GM21786 (cell line): Measurements from ENCODE around the gene SLC39A1.
A peak's percentile ranks its signal among the peaks of the same experiment; 100 is the strongest.

Experiments used
- ATAC-seq: cut with Tn5 transposase; IDR thresholded peaks from one replicate; pipeline ENCODE4 v1.9.1; 2021; ENCODE audit not compliant: unreplicated experiment

Gene SLC39A1

DNA sequence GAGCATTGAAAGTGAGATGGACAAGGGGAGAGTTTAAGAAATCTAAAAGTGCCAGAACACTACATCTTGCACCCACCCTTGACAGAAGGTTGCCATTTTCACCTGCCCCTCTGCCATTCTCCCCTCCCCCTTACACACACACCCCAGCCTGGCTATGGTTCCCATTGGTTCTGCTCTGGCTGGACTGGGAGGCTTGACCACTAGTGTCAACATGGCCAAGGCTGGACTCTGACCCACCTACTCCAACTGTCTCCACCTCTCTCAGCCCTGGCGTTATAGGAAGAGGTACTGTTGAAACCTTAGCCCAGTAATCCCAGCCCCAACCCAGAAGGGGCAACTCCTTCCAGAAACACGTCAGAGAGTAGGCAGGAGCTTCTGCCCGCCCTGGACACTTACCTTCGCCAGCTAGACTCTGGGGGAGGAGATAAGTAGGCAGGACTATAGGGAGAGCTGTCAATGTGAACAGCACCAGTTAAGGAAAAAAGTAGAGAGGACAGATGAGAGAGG lies 9.4 kb downstream of the SLC39A1 start:
- no peak for ATAC-seq

DNA sequence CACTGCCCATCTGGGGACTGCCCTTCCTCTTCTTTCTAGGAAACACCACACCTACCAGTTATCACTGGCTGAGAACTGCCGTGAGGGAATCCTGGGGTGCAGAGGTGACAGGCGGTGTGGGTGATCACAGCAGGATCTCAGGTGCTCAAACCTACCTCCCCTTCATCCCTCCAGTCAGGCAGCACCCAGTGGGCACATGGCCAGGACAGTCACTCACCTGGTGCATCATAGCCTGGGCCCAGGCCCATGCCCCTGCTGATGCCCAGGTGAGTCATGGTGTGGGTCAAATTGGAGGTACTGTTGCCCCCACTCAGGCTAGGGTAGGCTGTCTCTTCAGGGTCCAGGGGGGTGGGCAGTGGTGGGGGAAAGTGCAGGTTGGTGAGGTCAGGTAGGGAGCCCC lies 11.5 kb downstream of the SLC39A1 start:
- ATAC-seq: no peak

DNA sequence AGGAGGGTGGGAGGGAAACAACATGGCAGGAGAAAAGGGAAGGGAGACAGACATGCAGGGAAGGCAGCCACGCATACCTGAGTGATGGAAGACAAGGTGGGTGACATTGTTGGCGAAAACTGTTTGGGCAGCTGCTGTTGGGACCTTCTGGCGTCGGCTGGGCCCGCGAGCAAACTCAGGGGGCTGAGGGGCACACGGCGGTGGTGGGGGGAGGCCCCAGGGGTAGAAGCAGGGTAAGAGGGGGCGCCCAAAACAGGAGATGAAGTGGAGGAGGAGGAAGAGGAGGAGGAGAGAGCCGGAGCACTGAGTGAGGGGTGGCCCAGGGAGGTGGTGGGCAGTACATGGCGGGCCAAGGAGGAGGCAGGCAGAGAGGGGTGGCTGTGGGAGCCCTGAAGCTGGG lies 12.2 kb downstream of the SLC39A1 start:
- no peak for ATAC-seq

DNA sequence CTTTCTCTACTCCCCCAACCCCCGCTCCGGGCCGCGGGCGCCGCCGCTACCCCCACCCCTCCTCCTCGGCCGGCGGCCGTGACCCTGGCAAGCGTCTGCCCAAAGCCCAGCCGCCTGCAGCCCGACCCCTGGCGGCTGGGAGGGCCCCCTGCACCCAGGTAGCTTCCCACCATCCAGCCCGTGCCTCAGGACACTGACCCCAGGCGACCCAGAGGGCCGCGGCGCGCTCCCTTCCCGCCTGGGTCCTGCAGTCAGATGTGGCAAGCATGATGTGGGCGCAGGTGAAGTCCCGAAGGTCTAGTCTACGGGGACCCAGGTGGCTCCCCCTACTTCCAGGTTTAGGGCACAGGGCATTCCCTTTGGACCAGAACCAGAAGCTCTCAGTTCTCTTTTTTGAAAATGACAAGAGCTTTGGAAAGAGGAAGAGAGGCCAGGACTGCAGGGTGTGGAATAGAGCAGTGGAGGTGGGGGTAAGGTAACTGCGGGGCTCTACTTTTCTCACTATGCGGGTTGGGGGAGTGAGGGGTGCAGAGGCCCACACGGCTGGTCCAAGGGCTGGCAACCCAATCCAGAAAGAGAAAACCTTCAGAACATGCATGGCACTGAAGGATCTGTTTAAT lies 16.6 kb downstream of the SLC39A1 start, which contains the start of gene DENND4B:
DENND4B (minus strand) TSS at position 97 of the 620 bp plus-strand sequence. CDS start 2,344 bp downstream, outside the sequence.
- ATAC-seq: peak; percentile 54

DNA sequence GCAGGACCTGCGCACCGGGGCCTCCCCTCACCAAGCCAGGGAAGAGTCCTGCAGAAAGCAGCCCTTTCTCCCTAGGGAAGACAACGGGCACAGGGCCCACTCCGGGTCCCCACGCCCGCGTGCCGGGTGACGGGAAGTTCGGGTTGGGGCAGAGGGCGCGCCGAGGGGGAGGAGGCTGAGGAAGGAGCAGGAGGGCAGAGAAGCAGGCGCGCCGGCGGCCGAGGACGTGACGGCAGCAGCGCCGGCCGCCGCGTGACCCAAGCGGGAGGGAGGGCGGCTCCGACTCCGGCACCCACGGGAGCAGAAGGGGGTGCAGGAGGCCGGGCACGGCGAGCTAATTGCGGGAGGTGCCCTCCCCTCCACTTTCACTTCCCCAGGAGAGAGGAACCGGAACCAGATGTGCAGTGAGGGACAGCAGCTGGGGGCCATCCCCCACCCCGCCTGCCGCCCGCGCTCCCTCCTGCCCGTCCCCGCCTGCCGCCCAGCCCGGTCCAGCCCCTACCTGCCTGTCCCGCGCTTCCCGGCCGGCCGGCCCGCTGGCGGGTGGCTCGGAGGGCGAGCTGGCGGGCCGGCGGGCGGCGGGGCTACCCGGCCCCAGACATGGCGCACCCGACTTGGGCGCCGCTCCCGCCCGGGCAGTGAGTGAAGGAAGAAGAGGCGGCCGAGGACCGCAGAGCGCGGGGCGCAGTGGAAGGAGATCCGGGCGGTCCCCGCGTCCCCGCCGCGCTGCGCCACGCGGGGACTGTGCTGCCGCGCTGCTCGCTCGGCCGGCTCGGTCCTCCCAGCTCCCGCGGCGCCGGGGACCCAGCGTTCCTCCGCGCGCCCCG lies 17.3 kb downstream of the SLC39A1 start:
- ATAC-seq: peak; percentile 75

DNA sequence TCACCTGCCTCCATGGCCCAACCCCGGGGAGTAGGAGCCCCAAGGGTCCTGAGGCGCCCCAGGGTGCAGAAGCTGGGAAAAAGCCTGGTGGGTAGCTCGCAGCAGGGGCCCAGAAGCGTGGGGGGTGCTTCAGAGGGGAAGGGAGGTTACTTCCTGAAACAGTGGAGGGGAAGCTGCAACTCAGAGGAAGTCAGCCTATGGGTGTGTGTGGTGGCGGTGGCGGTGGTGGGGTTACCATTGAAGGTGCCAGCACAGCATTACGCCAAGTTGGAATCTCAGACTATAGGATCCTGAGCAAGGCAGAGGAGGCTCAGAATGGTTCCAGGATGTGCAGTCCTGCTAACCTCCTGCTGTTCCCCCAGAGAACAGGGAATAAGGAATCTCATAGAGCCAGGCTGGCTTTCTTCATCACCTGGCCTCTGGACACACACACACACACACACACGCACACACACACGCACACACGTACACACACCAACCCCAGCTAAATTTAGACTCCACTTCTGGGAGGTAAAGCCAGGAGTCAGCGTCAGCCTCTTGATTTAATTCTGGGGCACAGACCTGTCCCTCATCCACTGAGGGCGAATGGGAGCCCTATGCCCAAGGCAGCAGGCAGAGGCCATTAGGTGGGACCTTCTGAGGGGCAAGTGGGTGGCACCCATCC lies 18.1 kb downstream of the SLC39A1 start:
- peak; percentile 6 for ATAC-seq

DNA sequence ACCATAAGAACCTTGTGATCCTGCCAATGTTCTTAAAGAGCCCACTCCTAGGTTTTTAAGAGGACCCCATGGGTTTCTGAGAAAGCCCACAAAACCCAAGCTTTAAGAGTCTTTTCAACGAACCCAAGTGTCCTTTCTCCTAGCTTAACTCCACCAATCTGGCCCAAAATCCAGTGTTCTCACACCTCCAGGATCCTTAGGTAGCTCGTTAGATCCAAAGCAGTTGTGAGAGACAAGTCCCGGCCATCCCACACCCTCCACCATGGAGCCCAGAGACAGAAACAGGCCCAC lies 18.6 kb downstream of the SLC39A1 start:
- no peak for ATAC-seq

DNA sequence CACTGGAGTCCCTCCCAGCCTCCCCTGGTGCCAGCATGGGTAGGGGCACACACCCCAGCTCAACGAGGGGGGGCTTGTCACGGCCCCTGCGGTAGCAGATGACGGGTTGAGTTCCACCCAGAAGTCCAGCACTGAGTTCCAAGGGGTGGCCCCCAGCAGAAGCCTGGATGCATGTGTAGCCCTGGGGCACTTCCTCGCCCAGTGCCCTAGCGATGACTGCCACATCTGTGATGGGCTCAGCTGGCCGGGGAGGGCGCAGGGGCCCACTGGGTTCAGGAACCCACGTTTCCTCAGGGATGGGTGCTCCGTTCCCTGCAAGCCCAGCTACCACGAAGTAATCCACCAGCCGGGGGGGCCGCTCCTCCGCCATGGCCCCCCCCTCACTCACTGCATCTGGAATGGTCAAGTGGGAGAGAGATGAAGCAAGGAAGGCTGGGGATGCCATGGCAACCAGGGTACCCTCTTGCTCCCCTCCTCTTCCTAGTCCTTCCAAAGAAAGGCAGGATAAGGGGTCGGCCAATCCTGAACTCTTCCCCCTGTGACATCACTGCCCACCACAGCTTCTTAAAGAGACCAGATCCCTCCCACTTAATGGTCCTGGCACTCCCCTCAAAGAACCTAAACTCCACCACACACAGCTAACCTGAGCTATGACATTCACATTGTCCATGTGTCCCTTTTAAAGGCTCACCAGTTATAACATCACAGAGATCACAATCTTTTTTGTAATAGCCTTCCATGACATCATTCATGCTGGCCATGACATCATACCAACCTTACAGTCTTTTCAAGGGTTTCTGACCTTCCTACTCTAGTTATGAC lies 19.1 kb downstream of the SLC39A1 start:
- no peak for ATAC-seq

DNA sequence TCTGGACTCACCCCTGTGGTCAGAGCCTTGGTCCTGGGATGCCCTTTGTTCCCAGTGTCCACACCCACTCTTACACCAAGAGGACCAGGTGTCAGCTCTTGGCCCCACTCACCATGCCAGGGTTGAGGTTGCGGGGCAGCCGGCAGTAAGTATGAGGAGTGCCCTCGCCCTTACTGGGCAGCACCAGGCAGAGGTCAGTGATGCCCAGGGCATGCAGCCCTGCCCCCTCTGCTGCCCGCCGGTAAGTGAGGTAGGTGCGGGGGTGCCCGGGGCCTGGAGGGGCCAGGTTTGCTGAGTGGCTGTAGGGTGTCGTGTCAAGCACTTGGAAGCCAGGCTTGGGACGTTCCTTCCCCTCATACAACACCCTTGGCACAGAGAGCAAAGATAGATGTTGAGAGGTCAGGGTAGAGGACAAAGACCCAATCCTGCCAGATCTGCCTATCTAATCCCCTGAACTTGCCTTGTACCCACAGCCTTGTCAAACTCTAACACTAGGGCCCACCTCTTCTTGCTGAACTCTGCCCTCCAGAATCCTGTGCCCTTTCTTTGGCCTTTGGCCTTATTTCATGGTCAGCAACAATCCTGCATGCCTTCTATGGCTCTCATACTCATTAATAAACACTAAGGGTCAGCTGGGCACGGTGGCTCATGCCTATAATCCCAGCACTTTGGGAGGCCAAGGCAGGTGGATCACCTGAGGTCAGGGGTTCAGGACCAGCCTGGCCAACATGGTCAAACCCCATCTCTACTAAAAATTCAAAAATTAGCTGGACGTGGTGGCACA lies 20.4 kb downstream of the SLC39A1 start:
- ATAC-seq: no peak

DNA sequence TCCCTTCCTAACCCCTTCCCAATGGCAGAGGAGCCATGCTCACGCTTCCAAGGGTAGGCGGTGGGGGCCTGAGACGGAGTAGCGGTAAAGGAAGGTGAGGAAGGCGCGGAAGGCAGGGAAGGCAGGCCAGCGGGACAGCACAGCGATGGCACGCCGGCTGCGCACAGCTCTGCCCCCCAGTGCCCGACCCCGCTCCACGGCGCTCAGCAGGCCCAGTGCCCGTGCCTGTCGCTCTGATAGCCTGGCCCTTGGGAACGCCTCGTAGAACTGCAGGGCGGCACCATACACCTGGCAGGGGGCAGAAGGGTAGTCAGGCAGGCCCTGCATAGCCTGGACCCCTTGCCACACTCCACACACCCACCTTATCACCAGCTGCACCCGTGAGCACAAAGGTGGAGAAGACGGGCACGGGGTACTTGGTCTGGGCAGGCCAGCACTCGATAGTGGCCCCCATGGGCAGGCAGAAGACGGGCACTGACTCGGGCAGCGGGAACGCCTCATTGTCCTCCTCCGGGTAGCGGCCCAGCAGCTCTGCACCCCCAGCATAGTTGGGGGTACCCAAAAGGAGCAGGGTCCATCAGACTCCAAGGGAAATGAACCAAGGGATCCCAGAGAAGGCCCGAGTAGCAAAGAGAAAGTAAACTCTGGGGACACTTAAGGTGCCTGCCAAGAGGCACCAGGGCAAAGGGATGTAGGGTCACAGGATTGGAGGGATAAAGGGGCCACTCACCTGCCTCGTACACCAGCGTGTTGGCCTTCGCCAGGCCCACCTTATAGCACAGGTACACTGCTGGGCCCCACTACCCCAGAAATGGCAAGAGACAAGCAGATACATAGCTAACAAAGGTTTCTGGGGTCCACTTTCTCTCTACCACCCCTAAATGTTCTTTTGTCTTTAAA lies 21.3 kb downstream of the SLC39A1 start:
- ATAC-seq: no peak

DNA sequence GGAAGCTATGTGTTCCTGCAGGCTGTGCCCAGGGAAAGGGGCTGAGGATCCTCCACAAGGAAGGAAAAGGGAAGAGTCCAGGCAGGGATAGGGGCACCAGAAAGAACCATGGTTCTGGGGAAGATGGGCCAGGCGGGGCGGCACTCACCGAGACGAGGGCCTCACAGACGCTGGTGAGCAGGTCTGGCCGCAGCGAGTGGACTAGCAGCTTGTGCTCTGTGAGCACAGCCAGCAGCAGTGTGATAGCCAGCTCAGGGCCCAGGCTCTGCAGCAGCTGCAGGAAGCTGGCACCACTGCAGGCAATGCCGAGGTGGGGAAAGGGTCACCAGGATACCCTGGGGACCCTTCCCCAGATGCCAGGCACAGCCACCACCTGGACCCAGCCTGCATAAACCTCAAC lies 22.6 kb downstream of the SLC39A1 start:
- ATAC-seq: no peak

DNA sequence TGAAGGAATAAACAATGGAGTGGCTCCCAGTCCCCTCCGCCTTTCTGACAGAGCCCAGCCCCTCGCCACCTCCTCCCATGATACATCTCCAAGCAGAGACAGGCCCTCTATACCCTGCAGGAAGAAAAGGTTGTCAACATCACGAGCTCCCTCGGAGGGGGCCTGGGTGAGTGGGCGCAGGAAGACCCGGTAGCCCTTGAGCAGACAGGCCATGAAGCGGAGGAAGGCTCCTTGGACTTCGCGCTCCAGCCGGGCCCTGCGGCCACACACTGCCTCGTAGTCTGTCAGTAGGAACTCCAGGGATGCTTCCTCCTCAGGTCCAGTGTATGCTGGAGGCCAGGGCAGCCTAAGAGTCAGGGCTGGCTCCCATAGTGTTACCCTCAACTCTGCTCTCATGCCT lies 23.9 kb downstream of the SLC39A1 start:
- no peak for ATAC-seq

DNA sequence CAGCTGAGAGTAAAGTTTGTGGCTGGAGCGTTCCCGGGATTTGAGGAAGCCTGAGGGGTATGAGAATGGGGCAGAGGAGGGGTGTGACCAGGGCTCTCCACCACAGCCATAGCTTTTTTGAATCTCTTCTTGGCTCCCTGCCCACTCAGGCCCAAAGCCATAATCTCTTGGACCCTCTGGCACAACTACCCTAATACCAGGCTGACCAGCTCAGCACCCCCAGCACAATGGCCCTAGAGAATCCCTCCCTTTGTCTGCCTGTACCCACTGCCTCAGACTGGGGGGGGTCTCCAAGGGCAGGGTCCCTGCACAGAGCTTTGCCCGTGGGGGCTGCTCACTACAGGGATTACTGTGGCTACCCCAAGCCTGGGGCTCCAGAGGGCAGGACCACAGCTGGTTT lies 24.3 kb downstream of the SLC39A1 start:
- ATAC-seq: no peak

DNA sequence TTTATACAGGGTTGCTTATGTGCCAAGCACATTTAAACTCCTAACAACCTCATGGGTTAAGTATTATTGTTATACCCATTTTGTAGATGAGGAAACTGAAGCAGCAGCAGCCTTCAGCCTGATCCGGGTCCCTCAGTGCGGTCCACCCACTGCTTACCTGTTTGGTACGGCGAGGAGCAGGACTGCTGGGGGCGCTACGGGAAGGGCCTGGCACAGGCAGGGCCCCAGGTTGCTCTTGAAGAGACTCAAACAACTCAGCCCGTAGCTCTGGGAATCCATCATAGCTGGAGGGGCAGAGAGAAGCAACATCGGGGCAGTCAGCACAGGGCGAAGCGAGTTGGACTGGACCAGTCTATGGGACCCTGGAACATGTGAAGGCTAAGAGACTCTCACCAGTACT lies 26.0 kb downstream of the SLC39A1 start:
- no peak for ATAC-seq

DNA sequence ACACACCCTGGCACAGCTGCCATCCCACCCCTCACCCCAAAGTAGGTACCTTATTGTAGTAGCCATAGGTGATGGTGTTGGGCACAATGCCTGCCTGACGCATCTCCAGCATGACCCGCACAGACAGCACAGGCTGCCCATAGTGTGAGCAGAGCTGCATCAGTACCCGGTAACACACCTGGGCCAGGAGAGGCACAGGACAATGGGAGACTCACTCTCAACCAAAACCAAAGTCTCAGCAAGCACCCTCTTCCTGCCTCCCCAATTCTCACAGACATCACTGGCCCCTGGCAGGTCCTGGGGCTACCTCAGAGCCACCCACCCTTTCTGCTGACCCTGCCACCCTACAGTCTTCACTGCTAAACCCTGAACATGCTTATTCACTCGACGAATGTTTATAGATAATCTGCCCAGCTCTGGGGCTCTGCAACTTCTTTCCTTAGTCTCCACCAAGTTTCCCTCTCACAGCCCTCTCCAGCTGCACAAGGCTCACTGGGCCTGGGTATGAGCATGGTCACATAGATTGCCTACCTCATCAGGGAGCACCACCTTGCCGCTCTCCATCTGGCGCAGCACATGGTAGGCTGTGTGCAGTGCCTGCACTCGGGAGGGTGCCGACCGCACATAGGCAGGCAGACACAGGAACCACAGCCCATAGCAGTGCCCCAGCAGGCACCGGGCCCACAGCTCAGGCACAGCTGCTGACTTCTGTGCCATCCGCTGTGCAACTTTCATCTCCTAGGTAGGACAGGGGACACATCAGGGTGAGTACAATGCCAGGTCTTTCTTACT lies 27.1 kb downstream of the SLC39A1 start:
- ATAC-seq: no peak

DNA sequence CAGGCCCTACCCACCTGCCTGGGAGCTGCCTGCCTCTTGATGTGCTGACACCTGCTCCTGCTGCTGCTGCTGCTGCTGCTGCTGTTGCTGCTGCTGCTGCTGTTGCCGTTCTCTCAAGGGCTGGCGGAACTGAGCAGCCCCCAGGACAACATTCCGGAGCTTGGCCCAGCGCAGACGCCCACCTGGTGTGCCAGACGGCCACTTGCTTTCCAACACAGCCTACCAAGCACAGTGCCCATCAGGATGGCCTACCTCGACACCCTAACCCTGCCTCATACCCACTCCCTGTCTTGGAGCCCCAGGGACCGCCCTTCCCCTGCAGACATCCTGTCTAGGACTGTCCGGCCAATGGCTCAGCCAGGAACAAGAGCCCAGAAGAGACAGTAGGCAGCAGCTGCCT lies 28.6 kb downstream of the SLC39A1 start:
- no peak for ATAC-seq

DNA sequence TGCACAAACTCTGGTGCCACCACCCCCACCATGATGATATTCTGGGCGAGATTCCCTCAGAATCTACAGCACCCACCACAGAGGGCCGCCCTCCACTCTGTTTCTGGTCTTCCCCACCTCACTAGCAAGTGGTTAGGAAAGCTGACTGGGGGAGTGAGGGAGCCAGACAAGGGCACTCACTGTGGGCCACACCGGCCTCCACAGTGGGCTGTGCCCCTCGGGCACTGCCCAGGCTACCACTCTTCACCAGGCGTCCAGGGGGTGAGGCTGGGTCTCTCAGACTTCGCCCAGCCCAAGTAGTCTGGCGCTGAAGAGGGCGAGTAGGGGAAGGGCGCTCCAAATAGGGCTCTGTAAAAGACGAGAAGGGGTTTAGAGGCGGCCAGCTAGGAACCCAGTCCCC lies 29.4 kb downstream of the SLC39A1 start:
- ATAC-seq: no peak

DNA sequence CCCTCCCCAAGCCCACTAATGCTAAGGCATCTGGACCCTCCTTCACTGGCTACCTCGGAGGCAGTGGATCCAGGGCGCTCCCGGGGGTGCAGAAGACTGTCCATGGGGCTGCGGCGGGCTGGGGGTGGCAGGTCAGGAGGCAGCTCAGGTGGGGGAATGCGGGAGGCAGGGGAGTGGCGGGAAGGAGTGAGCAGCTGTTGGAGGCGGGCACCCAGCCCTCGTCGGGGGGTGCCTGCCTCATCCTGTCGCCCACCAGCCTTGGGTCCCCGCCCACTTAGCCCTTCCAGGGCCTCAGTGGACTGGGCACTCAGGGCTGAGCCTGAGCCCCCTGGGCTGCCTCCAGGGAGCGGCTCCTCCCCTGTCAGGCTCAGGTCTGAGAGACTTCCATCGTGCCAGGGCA lies 29.9 kb downstream of the SLC39A1 start:
- no peak for ATAC-seq
